ENCODE results near the gene UBXN2A.

Gene UBXN2A

GRCh38 chr2:24046930-24047702 is 106.9 kb downstream of the UBXN2A start, which contains the start of gene WDCP:
Gene WDCP (minus strand): TSS chr2:24047391. CDS start chr2:24039494, 7,897 bp downstream.
- DNase-seq (ENCODE audit: extremely low read depth, low read depth) = peak; percentile 98
- peak within 1 kb of the TSS; percentile 90 for H3K4me3 ChIP-seq (replicated peaks; ENCODE audit: low read depth, low read length)
- no peak for TF ChIP-seq CTCF (IDR thresholded peaks at IDR 0.05; ENCODE audit: low read depth, low read length, missing control alignments)

- DNase-seq (ENCODE audit: extremely low read depth, low read depth) = no peak
- TF ChIP-seq CTCF (IDR thresholded peaks at IDR 0.05; ENCODE audit: low read depth, low read length, missing control alignments) = no peak
- no peak overlapping the region for H3K4me3 ChIP-seq (replicated peaks; ENCODE audit: low read depth, low read length)
Observed at GRCh38 chr2:24047703-24048033, 107.4 kb downstream of the UBXN2A start.

DNA sequence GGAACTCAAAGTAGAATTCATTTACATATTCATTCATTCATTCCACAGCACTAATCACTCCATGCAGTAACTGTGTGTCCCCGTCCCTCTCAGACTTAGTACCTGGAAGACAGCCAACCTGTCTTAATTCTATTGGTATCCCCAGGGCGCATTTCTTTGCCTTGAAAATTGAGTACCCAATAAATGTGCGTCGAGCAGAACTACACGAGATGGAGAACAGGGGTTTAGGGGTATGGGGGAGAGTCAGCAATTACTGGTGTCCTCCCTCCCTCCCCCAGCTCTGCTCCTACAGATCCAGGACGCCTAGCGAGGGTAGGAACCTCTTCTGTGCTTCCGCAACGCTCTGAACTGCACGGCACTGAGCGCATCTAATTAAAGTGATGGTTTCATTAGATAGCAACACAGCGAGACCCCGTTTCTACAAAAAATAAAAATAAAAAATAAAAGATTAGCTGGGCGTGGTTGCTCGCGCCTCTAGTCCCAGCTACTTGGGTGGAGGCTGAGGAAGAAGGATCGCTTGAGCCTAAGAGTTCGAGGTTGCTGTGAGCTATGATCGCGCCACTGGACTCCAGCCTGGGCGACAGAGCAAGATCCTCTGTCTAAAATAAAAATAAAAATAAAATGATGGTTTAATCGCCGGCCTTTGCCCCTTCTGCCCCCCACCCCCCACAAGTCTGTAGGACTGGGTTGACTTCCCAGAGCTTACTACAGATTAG is 108.7 kb downstream of the UBXN2A start:
- TF ChIP-seq CTCF (IDR thresholded peaks at IDR 0.05; ENCODE audit: low read depth, low read length, missing control alignments) = no peak
- DNase-seq (ENCODE audit: extremely low read depth, low read depth) = no peak
- peak overlapping the region; percentile 55 for H3K4me3 ChIP-seq (replicated peaks; ENCODE audit: low read depth, low read length)

- peak; percentile 29 for DNase-seq (ENCODE audit: extremely low read depth, low read depth)
- no peak for TF ChIP-seq CTCF (IDR thresholded peaks at IDR 0.05; ENCODE audit: low read depth, low read length, missing control alignments)
- peak within 1 kb of the TSS; percentile 55 for H3K4me3 ChIP-seq (replicated peaks; ENCODE audit: low read depth, low read length)
Observed at GRCh38 chr2:24049485-24050021, 109.3 kb downstream of the UBXN2A start, which contains the start of gene FKBP1B. Gene FKBP1B (plus strand): TSS chr2:24049741. CDS start chr2:24049850, 109 bp downstream.

- H3K4me3 ChIP-seq (replicated peaks; ENCODE audit: low read depth, low read length) = peak overlapping the region; percentile 55
- TF ChIP-seq CTCF (IDR thresholded peaks at IDR 0.05; ENCODE audit: low read depth, low read length, missing control alignments) = no peak
Observed at GRCh38 chr2:24050041-24050979, 110.0 kb downstream of the UBXN2A start.

GRCh38 chr2:24051833-24052232 is 111.6 kb downstream of the UBXN2A start:
- DNase-seq (ENCODE audit: extremely low read depth, low read depth) = no peak
- no peak for TF ChIP-seq CTCF (IDR thresholded peaks at IDR 0.05; ENCODE audit: low read depth, low read length, missing control alignments)
- H3K4me3 ChIP-seq (replicated peaks; ENCODE audit: low read depth, low read length) = no peak overlapping the region

More at GRCh38 chr2:24050041-24050979, 110.0 kb downstream of the UBXN2A start:
- DNase-seq (ENCODE audit: extremely low read depth, low read depth) = no peak
